ENCODE measurements around the gene AP4E1.

Gene AP4E1

GRCh38 chr15:51051776-51052175 is 143.3 kb downstream of the AP4E1 start:
- Histone ChIP-seq H3K9me3 (ENCODE audit: control insufficient read depth, insufficient read depth, low read depth, low read length) (no peaks in the 10 kb centered on the region), H3K36me3 (ENCODE audit: control insufficient read depth in 2 of 2, insufficient read depth in 1 of 2, low read length in 2 of 2) (no peaks in the 10 kb centered on the region), H3K4me3 (ENCODE audit: low read depth, low read length) (no peak overlapping the region), H3K27ac (ENCODE audit: extremely low read depth, low read depth, low read length) (no peak overlapping the region), H3K4me1 (ENCODE audit: control insufficient read depth, insufficient read depth, low read length) (peaks cover 5% of the 10 kb centered on the region; the same call in 1 of the 2 replicates)
- ChIA-PET POLR2A (no interaction called here), CTCF (no interaction called here)
- TF ChIP-seq TCF7L2 (IDR thresholded peaks at IDR 0.05; ENCODE audit: borderline replicate concordance, low read depth, low read length) (no peak), YY1 (tag by site-specific recombination; IDR thresholded peaks at IDR 0.05) (no peak), SP7 (tag by site-specific recombination; IDR thresholded peaks at IDR 0.05) (no peak), KLF1 (tag by site-specific recombination; IDR thresholded peaks at IDR 0.05) (no peak), ZNF518A (tag by site-specific recombination; conservative IDR thresholded peaks at IDR 0.05; ENCODE audit: low read depth) (no peak), PRDM4 (tag by site-specific recombination; IDR thresholded peaks at IDR 0.05) (no peak), ZNF157 (tag by site-specific recombination; IDR thresholded peaks at IDR 0.05) (no peak), ZNF112 (tag by site-specific recombination; IDR thresholded peaks at IDR 0.05) (no peak), ZNF433 (tag by site-specific recombination; IDR thresholded peaks at IDR 0.05; ENCODE audit: low read depth) (no peak), ELK4 (IDR thresholded peaks at IDR 0.05; ENCODE audit: borderline replicate concordance, low read depth, low read length) (no peak), ZNF624 (tag by site-specific recombination; IDR thresholded peaks at IDR 0.05) (no peak)

- TF ChIP-seq SCRT1 (tag by site-specific recombination; IDR thresholded peaks at IDR 0.05; ENCODE audit: borderline replicate concordance) = no peak
- no peak for TF ChIP-seq ZBTB21 (tag by site-specific recombination; IDR thresholded peaks at IDR 0.05)
- Histone ChIP-seq H3K4me1 (ENCODE audit: control insufficient read depth, insufficient read depth, low read length) (no peaks in the 10 kb centered on the region), H3K4me3 (ENCODE audit: low read depth, low read length) (no peak overlapping the region), H3K27ac (ENCODE audit: extremely low read depth, low read depth, low read length) (no peak overlapping the region), H3K9me3 (ENCODE audit: control insufficient read depth, insufficient read depth, low read depth, low read length) (no peaks in the 10 kb centered on the region), H3K36me3 (ENCODE audit: control insufficient read depth in 2 of 2, insufficient read depth in 1 of 2, low read length in 2 of 2) (no peaks in the 10 kb centered on the region)
- ChIA-PET POLR2A (no interaction called here), CTCF (interaction anchor here (1.2 kb wide), 1 partner anchor 110 kb away, joined by 3 read pairs; no protein-coding TSS in a partner anchor)
Measured at GRCh38 chr15:51053571-51053970, 145.1 kb downstream of the AP4E1 start.

- Histone ChIP-seq H3K36me3 (ENCODE audit: control insufficient read depth in 2 of 2, insufficient read depth in 1 of 2, low read length in 2 of 2) (no peaks in the 10 kb centered on the region), H3K27ac (ENCODE audit: extremely low read depth, low read depth, low read length) (no peak overlapping the region), H3K4me1 (ENCODE audit: control insufficient read depth, insufficient read depth, low read length) (no peaks in the 10 kb centered on the region), H3K4me3 (ENCODE audit: low read depth, low read length) (no peak overlapping the region), H3K9me3 (ENCODE audit: control insufficient read depth, insufficient read depth, low read depth, low read length) (no peaks in the 10 kb centered on the region)
- ChIA-PET CTCF (interaction anchor here (1.2 kb wide), 1 partner anchor 109 kb away, joined by 3 read pairs; no protein-coding TSS in a partner anchor), POLR2A (no interaction called here)
- TF ChIP-seq OVOL3 (tag by site-specific recombination; IDR thresholded peaks at IDR 0.05) (no peak), GLIS1 (tag by site-specific recombination; IDR thresholded peaks at IDR 0.05) (no peak), PBX3 (CRISPR knock-in tag; IDR thresholded peaks at IDR 0.05) (no peak), ZNF704 (tag by site-specific recombination; IDR thresholded peaks at IDR 0.05) (no peak), ZNF302 (tag by site-specific recombination; IDR thresholded peaks at IDR 0.05; ENCODE audit: low read depth) (no peak), ZNF132 (tag by site-specific recombination; IDR thresholded peaks at IDR 0.05; ENCODE audit: borderline replicate concordance) (no peak), ZNF692 (tag by site-specific recombination; IDR thresholded peaks at IDR 0.05) (no peak)
Measured at GRCh38 chr15:51054535-51054934, 146.1 kb downstream of the AP4E1 start.
